Mucosa of rectum (tissue), 2 donors: ENCODE measurements around the gene TSPAN18.

Experiments
- H3K27ac ChIP-seq, 2 donors: one replicate each; pipeline ENCODE4 v1.7.0; 2013; ENCODE audit warnings: inconsistent platforms in 2 of 2, low read depth in 2 of 2, low read length in 2 of 2
- H3K27me3 ChIP-seq, 2 donors: one replicate each; pipeline ENCODE4 v1.7.0; 2013; ENCODE audit warnings: low read length in 2 of 2; ENCODE audit not compliant: control insufficient read depth in 2 of 2, insufficient read depth in 2 of 2
- H3K36me3 ChIP-seq, 2 donors: one replicate each; pipeline ENCODE4 v1.7.0; 2013; ENCODE audit warnings: low read length in 2 of 2; ENCODE audit not compliant: control insufficient read depth in 2 of 2, insufficient read depth in 2 of 2
- H3K4me1 ChIP-seq, 2 donors: one replicate each; pipeline ENCODE4 v1.7.0; 2013; ENCODE audit warnings: low read length in 2 of 2, mild to moderate bottlenecking in 1 of 2; ENCODE audit not compliant: control insufficient read depth in 2 of 2, insufficient read depth in 2 of 2
- H3K4me3 ChIP-seq, 2 donors: one replicate each; pipeline ENCODE4 v1.7.0; 2013; ENCODE audit warnings: low read length in 2 of 2
- H3K9ac ChIP-seq, 2 donors: one replicate each; pipeline ENCODE4 v1.7.0; 2013; ENCODE audit warnings: low read length in 2 of 2, low read depth in 1 of 2, mild to moderate bottlenecking in 1 of 2
- H3K9me3 ChIP-seq, 2 donors: one replicate each; pipeline ENCODE4 v1.7.0; 2013; ENCODE audit warnings: low read length in 2 of 2; ENCODE audit not compliant: control insufficient read depth in 2 of 2
- donor health status: healthy.
- donor health status: Normal muscosa, but diverticular disease.

Gene TSPAN18

DNA sequence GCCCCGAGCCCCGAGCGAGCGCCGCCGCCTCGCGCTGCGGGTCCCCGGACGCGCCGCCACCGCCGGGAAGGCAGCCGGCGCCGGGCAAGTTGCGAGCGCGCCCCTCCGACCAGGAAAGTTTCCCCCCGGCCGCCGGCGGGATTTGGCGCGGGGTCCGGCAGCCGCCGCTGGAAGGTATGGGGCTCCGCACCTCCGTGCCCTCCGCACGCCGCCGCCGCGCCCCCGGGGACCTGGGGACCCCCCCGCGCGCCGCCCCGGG, 281 bp downstream of the TSPAN18 start:
- peaks cover 5 to 6% of the 10 kb centered on the region in 2 donors for H3K4me1 ChIP-seq

DNA sequence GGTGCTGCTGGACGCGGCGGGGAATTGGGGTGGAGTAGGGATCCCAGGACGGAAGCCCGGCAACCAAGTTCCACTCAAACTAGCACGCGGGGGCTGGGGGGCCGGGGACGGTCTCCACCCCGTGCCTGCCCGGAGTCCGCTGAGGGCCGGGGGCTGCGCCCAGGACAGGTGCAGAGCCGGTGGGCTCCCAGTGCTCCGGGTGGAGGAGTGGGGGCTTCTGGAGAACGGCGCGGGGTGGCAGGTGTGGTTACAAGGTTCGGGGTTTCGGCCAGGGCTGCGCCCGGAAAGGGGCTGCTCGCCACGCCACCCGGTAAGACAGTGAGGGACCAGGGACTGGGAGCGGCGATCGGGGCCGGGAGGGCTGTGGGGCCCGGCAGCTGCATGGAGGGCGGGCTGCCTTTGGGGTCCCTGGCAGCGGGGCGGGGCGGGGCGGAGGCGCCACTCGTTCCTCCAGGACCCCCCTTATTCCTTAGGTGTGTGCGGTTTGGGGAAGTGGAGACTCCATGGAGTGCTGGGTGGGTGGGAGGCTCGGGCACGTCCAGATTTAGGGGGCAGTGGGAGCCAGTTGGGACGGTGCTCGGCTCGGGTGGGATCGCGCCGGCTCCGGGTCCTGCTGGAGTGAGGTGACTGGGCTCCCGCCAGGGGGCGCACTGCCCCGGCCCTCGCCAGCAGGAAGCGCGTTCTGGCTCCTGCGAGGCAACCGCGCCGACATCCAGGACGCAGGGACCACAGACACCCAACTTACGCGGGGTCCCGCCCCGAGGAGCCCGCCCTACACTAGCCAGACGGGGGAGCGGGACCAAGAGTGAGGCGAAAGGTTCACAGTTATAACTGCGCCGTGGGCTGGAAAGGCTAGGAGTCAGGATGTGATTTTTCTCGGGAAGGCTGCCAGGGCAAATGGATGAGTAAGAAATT, 868 bp downstream of the TSPAN18 start:
- peaks cover 5 to 6% of the 10 kb centered on the region in 2 donors for H3K4me1 ChIP-seq
- peak overlapping the region in 1 of 2 donors; percentile 48 for H3K27ac ChIP-seq

More for the DNA sequence above, 281 bp downstream of the TSPAN18 start:
- Histone ChIP-seq H3K9me3 (no peaks in the 10 kb centered on the region), H3K4me3 (peak overlapping the region; percentile 44 to 62), H3K9ac (peak overlapping the region in 1 of 2 donors; percentile 47), H3K27me3 (peaks cover 20 to 21% of the 10 kb centered on the region in 2 donors), H3K27ac (no peak overlapping the region), H3K36me3 (no peaks in the 10 kb centered on the region)

DNA sequence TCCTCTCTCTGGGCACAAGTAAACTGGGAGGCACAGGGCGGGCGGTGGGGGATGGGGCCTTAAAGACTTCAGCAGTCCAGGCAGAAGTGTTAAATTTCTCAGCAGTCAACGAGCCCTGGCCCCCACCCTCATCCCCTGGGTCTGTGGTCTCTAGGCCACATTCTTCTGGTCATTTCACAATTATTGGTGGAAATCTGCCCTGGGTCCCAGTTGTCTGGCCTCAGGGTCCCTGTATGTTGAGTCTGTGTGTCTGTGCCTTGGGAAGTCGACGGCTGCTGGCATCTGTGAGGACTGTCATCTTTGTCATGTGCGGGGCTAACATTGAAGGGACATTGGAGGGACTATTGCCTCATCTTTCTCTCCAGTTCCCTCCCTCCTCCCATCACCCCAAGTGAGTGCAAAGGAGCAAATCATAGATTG, 1.7 kb downstream of the TSPAN18 start:
- no peaks in the 10 kb centered on the region for H3K9me3 ChIP-seq
- H3K4me3 ChIP-seq, result no peak overlapping the region
- H3K36me3 ChIP-seq, result no peaks in the 10 kb centered on the region
- no peak overlapping the region for H3K9ac ChIP-seq
- H3K4me1 ChIP-seq, result peaks cover 5 to 6% of the 10 kb centered on the region in 2 donors
- H3K27me3 ChIP-seq, result peaks cover 20 to 21% of the 10 kb centered on the region in 2 donors
- H3K27ac ChIP-seq, result peak overlapping the region in 1 of 2 donors; percentile 16

More for the DNA sequence above, 868 bp downstream of the TSPAN18 start:
- Histone ChIP-seq H3K4me3 (peak overlapping the region; percentile 44 to 62), H3K36me3 (no peaks in the 10 kb centered on the region), H3K9me3 (no peaks in the 10 kb centered on the region), H3K27me3 (peaks cover 20 to 21% of the 10 kb centered on the region in 2 donors), H3K9ac (peak overlapping the region in 1 of 2 donors; percentile 47)

DNA sequence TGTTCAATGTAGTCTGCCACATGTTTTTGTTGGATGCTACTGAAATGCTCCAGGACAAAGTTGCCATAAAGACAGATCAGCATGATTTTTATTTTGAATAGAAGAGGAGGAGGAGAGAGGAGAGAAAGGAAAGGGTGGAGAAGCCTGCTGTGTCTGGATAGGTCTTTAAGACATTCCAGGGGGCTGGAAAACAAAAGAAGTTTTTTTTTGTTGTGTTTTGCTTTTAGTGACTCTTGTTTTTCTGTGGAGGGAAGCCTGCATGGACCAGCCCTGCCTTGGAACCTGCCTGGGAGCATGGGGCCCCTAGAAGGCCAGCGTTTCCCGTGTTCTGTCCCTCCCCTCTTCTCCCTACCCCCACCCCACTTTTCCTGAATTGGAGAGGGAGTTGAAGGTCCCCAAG, 2.3 kb downstream of the TSPAN18 start:
- no peaks in the 10 kb centered on the region for H3K36me3 ChIP-seq
- no peaks in the 10 kb centered on the region for H3K9me3 ChIP-seq
- H3K9ac ChIP-seq, result no peak overlapping the region
- peaks cover 20 to 21% of the 10 kb centered on the region in 2 donors for H3K27me3 ChIP-seq
- H3K4me3 ChIP-seq, result no peak overlapping the region
- H3K4me1 ChIP-seq, result peaks cover 5 to 6% of the 10 kb centered on the region in 2 donors
- H3K27ac ChIP-seq, result peak overlapping the region in 1 of 2 donors; percentile 28

DNA sequence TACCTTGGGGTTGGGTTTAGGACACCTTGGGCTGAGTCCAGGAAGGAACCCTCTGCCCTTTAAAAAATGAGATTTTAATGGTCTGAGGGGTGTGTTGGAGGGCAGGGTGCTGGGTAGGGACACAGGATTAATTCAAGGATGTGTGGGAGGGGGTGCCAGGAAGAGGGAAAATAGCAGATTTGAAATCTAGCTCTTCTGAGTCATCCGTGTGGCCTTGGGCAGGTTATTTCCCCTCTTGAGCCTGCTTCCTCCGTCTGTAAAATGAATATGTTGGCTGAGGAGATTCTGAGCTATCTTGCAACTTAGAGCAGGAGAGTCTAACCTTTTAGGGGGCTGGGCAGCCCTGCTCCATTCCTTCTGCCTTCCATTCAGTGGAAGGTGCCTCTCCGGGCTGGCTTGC, 3.0 kb downstream of the TSPAN18 start:
- peaks cover 20 to 21% of the 10 kb centered on the region in 2 donors for H3K27me3 ChIP-seq

DNA sequence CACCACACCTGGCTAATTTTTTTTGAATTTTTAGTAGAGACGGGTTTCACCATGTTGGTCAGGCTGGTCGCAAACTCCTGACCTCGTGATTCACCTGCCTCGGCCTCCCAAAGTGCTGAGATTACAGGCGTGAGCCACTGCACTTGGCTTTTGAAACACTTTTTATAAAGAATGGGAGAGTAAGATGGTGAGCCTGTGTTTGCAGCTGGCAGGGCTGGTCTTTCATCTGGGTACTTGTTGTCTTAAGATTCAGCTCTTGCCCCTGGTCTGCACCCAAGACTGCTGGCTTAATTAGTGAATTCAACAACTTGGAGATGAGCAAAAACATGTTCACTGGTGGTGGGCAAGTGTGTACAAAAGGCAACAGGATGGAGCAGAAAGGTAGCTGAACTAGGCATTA, 4.0 kb downstream of the TSPAN18 start:
- Histone ChIP-seq H3K36me3 (no peaks in the 10 kb centered on the region), H3K4me3 (no peak overlapping the region), H3K4me1 (peaks cover 5 to 6% of the 10 kb centered on the region in 2 donors), H3K27me3 (peaks cover 15 to 21% of the 10 kb centered on the region in 2 donors), H3K27ac (no peak overlapping the region), H3K9me3 (no peaks in the 10 kb centered on the region), H3K9ac (no peak overlapping the region)

More for the DNA sequence above, 3.0 kb downstream of the TSPAN18 start:
- Histone ChIP-seq H3K4me1 (peaks cover 5 to 6% of the 10 kb centered on the region in 2 donors), H3K9me3 (no peaks in the 10 kb centered on the region), H3K4me3 (no peak overlapping the region), H3K36me3 (no peaks in the 10 kb centered on the region), H3K27ac (no peak overlapping the region), H3K9ac (no peak overlapping the region)

DNA sequence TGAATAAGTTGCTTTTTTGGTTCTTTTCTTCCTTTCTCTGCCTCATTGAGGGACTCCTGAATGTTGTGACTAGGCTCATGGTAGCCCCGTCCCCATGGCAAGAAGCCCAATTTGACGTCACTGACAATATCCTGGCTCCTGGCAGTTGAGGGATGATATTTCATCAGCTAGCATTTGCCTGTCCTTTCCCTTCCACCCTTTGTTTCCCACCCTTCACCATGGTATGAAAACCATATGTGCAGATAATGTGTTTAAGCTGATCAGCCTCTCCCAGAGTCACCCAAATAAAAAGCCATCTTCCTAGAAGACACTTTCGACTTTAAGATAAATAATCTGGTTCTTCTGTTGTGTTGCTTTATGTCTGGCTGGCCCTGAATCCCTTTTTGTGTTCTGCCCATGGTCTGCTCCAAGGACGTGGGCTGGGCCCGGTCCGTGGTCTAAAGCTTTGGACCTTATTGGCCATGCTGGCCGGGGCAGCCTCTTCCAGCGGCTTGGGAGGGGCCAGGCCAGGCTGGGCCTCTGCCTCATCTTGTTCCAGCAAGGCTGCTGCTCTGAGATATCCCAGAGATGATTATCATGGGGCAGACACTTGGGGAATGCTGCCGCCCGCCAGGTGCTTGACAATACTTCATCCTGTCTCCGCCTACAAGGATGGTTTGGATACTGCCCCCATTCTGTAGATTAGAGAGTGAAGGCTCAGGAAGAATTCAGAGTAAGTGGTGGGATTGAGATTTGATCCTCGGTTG, 5.1 kb downstream of the TSPAN18 start:
- Histone ChIP-seq H3K9ac (no peak overlapping the region), H3K27ac (no peak overlapping the region), H3K4me3 (no peak overlapping the region), H3K27me3 (peaks cover 9 to 15% of the 10 kb centered on the region in 2 donors), H3K4me1 (peaks cover 5 to 6% of the 10 kb centered on the region in 2 donors), H3K9me3 (no peaks in the 10 kb centered on the region), H3K36me3 (no peaks in the 10 kb centered on the region)

DNA sequence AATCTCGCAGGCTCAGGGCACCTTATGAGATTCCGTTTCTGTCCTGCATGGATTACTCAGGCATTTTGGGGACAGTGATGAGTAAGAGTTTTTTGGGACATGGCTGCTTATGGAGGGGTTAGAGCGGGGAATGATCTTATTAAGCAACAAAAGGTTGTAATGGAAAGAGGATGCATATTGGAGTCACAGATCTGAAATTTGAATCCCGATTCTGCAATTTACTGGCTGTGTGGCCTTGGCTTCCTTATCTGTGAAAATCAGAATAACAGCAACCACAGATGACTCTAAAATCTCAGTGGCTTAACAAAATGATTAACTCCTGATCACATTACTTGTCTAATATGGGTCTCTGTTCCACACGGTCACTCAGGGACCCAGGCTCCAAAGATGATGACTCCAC, 5.8 kb downstream of the TSPAN18 start:
- no peak overlapping the region for H3K27ac ChIP-seq
- no peaks in the 10 kb centered on the region for H3K9me3 ChIP-seq
- peaks cover 9 to 15% of the 10 kb centered on the region in 2 donors for H3K27me3 ChIP-seq
- H3K36me3 ChIP-seq, result no peaks in the 10 kb centered on the region
- no peak overlapping the region for H3K4me3 ChIP-seq
- H3K4me1 ChIP-seq, result peaks cover 2 to 6% of the 10 kb centered on the region in 2 donors
- no peak overlapping the region for H3K9ac ChIP-seq

DNA sequence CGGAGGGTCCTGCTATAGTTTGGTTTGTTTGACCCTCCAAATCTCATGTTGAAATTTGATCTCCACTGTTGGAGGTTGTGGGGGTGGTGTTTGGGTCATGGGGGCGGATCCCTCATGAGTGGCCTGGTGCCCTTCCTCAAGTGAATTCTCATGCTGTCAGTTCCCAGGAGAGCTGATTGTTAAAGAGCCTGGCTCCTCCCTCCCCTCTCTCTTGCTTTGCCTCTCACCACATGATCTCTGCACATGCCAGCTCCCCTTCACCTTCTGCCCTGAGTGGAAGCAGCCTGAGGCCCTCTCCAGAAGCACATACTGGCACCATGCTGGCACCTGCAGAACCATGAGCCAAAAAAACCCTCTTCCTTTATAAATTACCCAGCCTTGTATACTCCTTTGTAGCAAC, 7.1 kb downstream of the TSPAN18 start:
- Histone ChIP-seq H3K27me3 (peaks cover 7 to 9% of the 10 kb centered on the region in 2 donors), H3K36me3 (no peaks in the 10 kb centered on the region), H3K9ac (no peak overlapping the region), H3K27ac (no peak overlapping the region), H3K9me3 (no peaks in the 10 kb centered on the region), H3K4me3 (no peak overlapping the region), H3K4me1 (no peaks in the 10 kb centered on the region)

DNA sequence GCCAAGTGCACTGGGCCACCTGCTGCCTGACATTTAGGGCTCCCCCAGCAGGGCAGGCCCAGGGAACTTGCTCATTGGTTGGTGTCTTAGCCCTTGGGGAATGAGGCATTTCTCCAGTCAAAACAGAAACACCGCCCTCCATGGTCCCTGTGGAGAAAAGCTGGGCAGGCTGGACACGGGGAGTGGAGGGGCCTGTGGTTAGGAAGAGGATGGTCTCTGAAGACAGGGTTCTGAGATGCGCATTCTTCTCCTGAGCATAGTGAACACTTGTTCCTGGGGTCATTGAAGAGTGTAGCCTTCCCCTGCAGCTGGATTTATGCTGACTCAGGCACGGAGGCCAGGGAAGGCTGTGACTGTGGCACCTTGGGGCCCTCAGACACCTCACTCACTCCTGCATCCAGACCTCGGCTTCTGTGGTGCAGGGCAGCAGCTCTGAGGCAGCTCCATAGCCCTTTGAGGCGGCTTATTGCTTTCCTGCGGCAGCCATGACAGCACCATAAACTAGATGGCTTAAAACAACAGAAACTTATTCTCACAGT, 8.2 kb downstream of the TSPAN18 start:
- Histone ChIP-seq H3K9ac (no peak overlapping the region), H3K27me3 (peaks cover 2% of the 10 kb centered on the region in 2 donors), H3K4me1 (no peaks in the 10 kb centered on the region), H3K4me3 (no peak overlapping the region), H3K27ac (peak overlapping the region in 1 of 2 donors; percentile 29), H3K36me3 (no peaks in the 10 kb centered on the region), H3K9me3 (no peaks in the 10 kb centered on the region)
